HepG2 (cell line): ENCODE measurements around the gene HMCN2. TPM values are rescaled to one million over a fixed set of nuclear protein-coding genes. Genes with fewer than 3 reads are reported as not detected.

Experiments used
- ATAC-seq: fragments of 200-7000 bp; cut with Tn5 transposase; 3 replicates; pipeline ENCODE4 v1.9.1; 2020; ENCODE audit warnings: mild to moderate bottlenecking, moderate library complexity
- BruUV-seq: library from RNA; stranded (reverse); fragments of 400-500 nt; replicated peaks from 2 replicates; lab custom pipeline; 2021; lab: Mats Ljungman, UMichigan
- CTCF ChIA-PET: fragments of 300-600 bp; formaldehyde crosslinking; extraction: SDS; loops from one replicate; lab custom pipeline; 2021; ENCODE audit warnings: low total read pairs, inconsistent platforms, low intra/inter-chr PET ratio; lab: Yijun Ruan, JAX
- POLR2A ChIA-PET: fragments of 350-600 bp; sonication (Branson Sonifier 250); formaldehyde crosslinking; loops from one replicate; lab custom pipeline; 2020; ENCODE audit warnings: antibody characterized with exemption, inconsistent platforms; lab: Yijun Ruan, JAX
- DNase-seq: peaks from one replicate; pipeline ENCODE4 v3.0.0-alpha.2; 2015; ENCODE audit warnings: low spot score
- FAIRE-seq: peaks from 3 replicates; lab custom pipeline; 2011; peaks lifted over from hg19 to GRCh38; lab: Jason Lieb, UNC
- H2AFZ ChIP-seq: one replicate; pipeline ENCODE4 v1.6.1; 2011; ENCODE audit warnings: low read length, inconsistent platforms
- H3K27ac ChIP-seq: fragments of 300-600 bp; 3 replicates; pipeline ENCODE4 v1.8.0; 2011; ENCODE audit warnings: mixed run types, mild to moderate bottlenecking, mixed read lengths, low read length, inconsistent platforms; ENCODE audit not compliant: insufficient read depth; ENCODE audit errors: extremely low read length
- H3K27me3 ChIP-seq, 2 experiments: fragments of 200-600 bp in 1 of 2; 2 replicates in 1 of 2; 3 replicates in 1 of 2; pipeline versions ENCODE4 v1.6.0 to v1.8.0; 2011; ENCODE audit warnings: low read length in 2 of 2, mild to moderate bottlenecking in 2 of 2, moderate library complexity in 2 of 2, inconsistent platforms in 1 of 2; ENCODE audit not compliant: insufficient read depth in 2 of 2, control insufficient read depth in 1 of 2
- H3K36me3 ChIP-seq, 2 experiments: fragments of 200-600 bp in 1 of 2; replicated peaks in 1 of 2; 2 replicates in 1 of 2; 3 replicates in 1 of 2; pipeline versions ENCODE4 v1.5.1 to v1.8.0; 2011; ENCODE audit warnings: low read length in 2 of 2, inconsistent platforms in 1 of 2; ENCODE audit not compliant: insufficient read depth in 2 of 2, control insufficient read depth in 1 of 2
- H3K4me1 ChIP-seq: 2 replicates; pipeline ENCODE4 v1.5.1; 2012; ENCODE audit warnings: low read length, inconsistent platforms; ENCODE audit not compliant: insufficient read depth
- H3K4me2 ChIP-seq: 2 replicates; pipeline ENCODE4 v1.6.0; 2011; ENCODE audit warnings: low read depth, low read length, inconsistent platforms
- H3K4me3 ChIP-seq, 3 experiments: fragments of 200-600 bp in 1 of 3; sonication (generic), shearing (Covaris generic) in 1 of 3; replicated peaks in 1 of 3; 2 replicates each; pipeline ENCODE4 v1.5.1; 2011 to 2016; ENCODE audit warnings: low read length in 3 of 3, inconsistent platforms in 2 of 3, low read depth in 2 of 3, mild to moderate bottlenecking in 2 of 3, control low read depth in 1 of 3, mixed read lengths in 1 of 3; ENCODE audit not compliant: insufficient read depth in 1 of 3
- H3K79me2 ChIP-seq: one replicate; pipeline ENCODE4 v1.6.1; 2011; ENCODE audit warnings: low read length, inconsistent platforms; ENCODE audit not compliant: insufficient read depth
- H3K9ac ChIP-seq: 2 replicates; pipeline ENCODE4 v1.6.0; 2011; ENCODE audit warnings: mild to moderate bottlenecking, low read depth, low read length, inconsistent platforms; ENCODE audit not compliant: insufficient read depth
- H3K9me3 ChIP-seq: 2 replicates; pipeline ENCODE4 v1.5.1; 2012; ENCODE audit warnings: mild to moderate bottlenecking, low read length
- H4K20me1 ChIP-seq: 2 replicates; pipeline ENCODE4 v1.6.0; 2011; ENCODE audit warnings: inconsistent platforms, mild to moderate bottlenecking, low read length, moderate library complexity; ENCODE audit not compliant: insufficient read depth
- AKNA ChIP-seq: sonication (generic); formaldehyde crosslinking; IDR thresholded peaks from 2 replicates; pipeline ENCODE4 v1.4.0; 2020; ENCODE audit warnings: missing genetic modification reagents, borderline replicate concordance
- HES4 ChIP-seq: sonication (generic); formaldehyde crosslinking; IDR thresholded peaks from 2 replicates; pipeline ENCODE4 v1.9.0; 2021; ENCODE audit warnings: mild to moderate bottlenecking, missing genetic modification reagents, borderline replicate concordance
- MYPOP ChIP-seq: sonication (generic); formaldehyde crosslinking; IDR thresholded peaks from 2 replicates; pipeline ENCODE4 v1.8.1; 2023; ENCODE audit warnings: mild to moderate bottlenecking, moderate library complexity, missing genetic modification reagents
- TOE1 ChIP-seq: sonication (generic); formaldehyde crosslinking; IDR thresholded peaks from 2 replicates; pipeline ENCODE4 v1.4.0; 2020; ENCODE audit warnings: mild to moderate bottlenecking, missing genetic modification reagents
- ZNF337 ChIP-seq: sonication (generic); formaldehyde crosslinking; IDR thresholded peaks from 2 replicates; pipeline ENCODE4 v1.5.1; 2020; ENCODE audit warnings: missing genetic modification reagents, low read depth, mild to moderate bottlenecking, borderline replicate concordance
- ZNF713 ChIP-seq: sonication (generic); formaldehyde crosslinking; IDR thresholded peaks from 2 replicates; pipeline ENCODE4 v1.4.0; 2020; ENCODE audit warnings: mild to moderate bottlenecking, missing genetic modification reagents
- WGBS: methylation state at CpG from one replicate; pipeline ENCODE4 v1.1.6; 2017; ENCODE audit warnings: low lambda C conversion rate; 5-methylcytosine and 5-hydroxymethylcytosine counted together
- in situ Hi-C: cut with HindIII; loops from 2 replicates; pipeline ENCODE4 v1.10.0; 2017; ENCODE audit warnings: low pct_unique_long_range_greater_than_20kb; ENCODE audit not compliant: extremely low pct_ligation_motif_present
- intact Hi-C: fragments of 100-400 bp; cut with micrococcal nuclease; formaldehyde crosslinking; loops from one replicate; pipeline ENCODE4 v1.10.0; 2022; ENCODE audit not compliant: unreplicated experiment
- polyA plus RNA-seq, 8 experiments: library from polyadenylated mRNA; depleted of rRNA in 3 of 8; stranded (reverse) in 7 of 8; unstranded in 1 of 8; fragments of >200 nt; fragmentation: Illumina TruSeq in 4 of 8; extraction: Trizol in 4 of 8; gene quantifications; 2 replicates each; pipeline versions ENCODE4 v1.2.1 to v1.2.3, GENCODE V29; 2011 to 2016; ENCODE audit warnings: low read depth in 4 of 8, missing spikeins in 1 of 8, mixed read lengths in 1 of 8; ENCODE audit not compliant: insufficient read depth in 1 of 8
- total RNA-seq, 5 experiments: library from RNA; depleted of rRNA; stranded (reverse); fragments of >200 nt; fragmentation: Illumina TruSeq; extraction: Trizol; gene quantifications; 2 replicates each; pipeline ENCODE4 v1.2.3, GENCODE V29; 2016; ENCODE audit warnings: low read depth in 1 of 5

HMCN2 gene
- total and polyA plus RNA-seq, 2 of the 13 experiments (the other 11 are each of a cell fraction or from before 2014, with no cell fraction given), result 0.09 TPM; not detected in 1

DNA sequence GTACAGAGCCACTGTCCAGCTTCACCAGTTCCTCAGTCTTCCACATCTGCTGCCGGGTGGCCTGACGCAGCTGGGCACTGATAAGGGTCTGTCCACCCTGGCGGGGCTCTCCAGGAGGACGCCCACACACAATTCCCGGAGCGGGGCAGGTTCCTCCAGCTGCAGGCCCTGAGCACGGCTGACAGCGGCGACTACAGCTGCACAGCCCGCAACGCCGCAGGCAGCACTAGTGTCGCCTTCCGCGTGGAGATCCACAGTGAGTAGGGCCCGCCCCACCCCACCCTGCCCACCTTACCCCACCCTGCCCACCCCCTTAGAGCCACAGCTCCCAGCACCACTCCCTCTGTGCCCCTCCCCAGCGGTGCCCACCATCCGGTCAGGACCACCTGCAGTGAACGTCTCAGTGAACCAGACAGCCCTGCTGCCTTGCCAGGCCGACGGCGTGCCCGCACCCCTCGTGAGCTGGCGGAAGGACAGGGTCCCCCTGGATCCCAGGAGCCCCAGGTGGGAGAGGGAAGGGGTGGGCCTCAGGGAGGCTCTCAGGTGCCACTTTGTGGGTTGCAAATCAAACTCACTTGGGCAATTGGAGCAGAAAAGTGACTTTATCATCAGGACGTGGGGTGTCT, 130.4 kb downstream of the HMCN2 start:
- Histone ChIP-seq H3K36me3 (no peaks in the 10 kb centered on the region), H4K20me1 (no peaks in the 10 kb centered on the region), H3K4me1 (no peaks in the 10 kb centered on the region), H3K4me3 (no peak overlapping the region), H2AFZ (no peak overlapping the region), H3K79me2 (no peaks in the 10 kb centered on the region), H3K9ac (no peak overlapping the region), H3K4me2 (no peak overlapping the region), H3K27ac (no peak overlapping the region), H3K27me3 (peaks cover 3 to 19% of the 10 kb centered on the region in 2 experiments; a peak in 4 of 5 replicates), H3K9me3 (no peaks in the 10 kb centered on the region)
- CTCF ChIA-PET, result no interaction called here
- no TSS peak for BruUV-seq
- DNase-seq (no peak), ATAC-seq (no peak), FAIRE-seq (no peak)
- in situ Hi-C loops (no loop called here), intact Hi-C loops (no loop called here)
- WGBS, result 80% methylated on average over 8 of the region's 26 CpGs
- TF ChIP-seq HES4 (CRISPR knock-in tag) (no peak), TOE1 (CRISPR knock-in tag) (no peak), ZNF337 (CRISPR knock-in tag) (no peak), MYPOP (CRISPR knock-in tag) (no peak), AKNA (no peak), ZNF713 (CRISPR knock-in tag) (no peak)
- POLR2A ChIA-PET, result no interaction called here
